HCT116 (cell line): Measurements from ENCODE around the gene HRH4.

Experiments
- CEBPB ChIP-seq: IDR thresholded peaks from 2 replicates; pipeline ENCODE4 v1.6.1; 2012; ENCODE audit warnings: low read depth
- ELF1 ChIP-seq: IDR thresholded peaks from 2 replicates; pipeline ENCODE4 v1.6.1; 2012; ENCODE audit warnings: low read depth, borderline replicate concordance
- EZH2 ChIP-seq: fragments of 200-600 bp; sonication (generic); IDR thresholded peaks from 2 replicates; pipeline ENCODE4 v1.6.1; 2017; ENCODE audit warnings: antibody characterized with exemption, mixed run types
- POLR2A ChIP-seq: IDR thresholded peaks from 2 replicates; pipeline ENCODE4 v1.7.0; 2011; ENCODE audit warnings: borderline replicate concordance; ENCODE audit not compliant: insufficient read depth, insufficient read length; ENCODE audit errors: extremely low read depth
- POLR2AphosphoS5 ChIP-seq: IDR thresholded peaks from 2 replicates; pipeline ENCODE4 v1.6.1; 2011; ENCODE audit warnings: mild to moderate bottlenecking, low read depth, low read length, moderate library complexity
- RAD21 ChIP-seq: IDR thresholded peaks from 2 replicates; pipeline ENCODE4 v1.6.1; 2012; ENCODE audit warnings: low read depth, mild to moderate bottlenecking
- SP1 ChIP-seq: IDR thresholded peaks from 2 replicates; pipeline ENCODE4 v1.6.1; 2012; ENCODE audit warnings: low read depth
- YY1 ChIP-seq: IDR thresholded peaks from 2 replicates; pipeline ENCODE4 v1.6.1; 2011; ENCODE audit warnings: low read length, low read depth, moderate library complexity, mild to moderate bottlenecking; ENCODE audit not compliant: insufficient replicate concordance; ENCODE audit errors: extremely low read depth
- TF ChIP-seq, protein P1 (sequence below), 3 experiments: fragments of 200-600 bp in 1 of 3; sonication (generic) in 1 of 3; IDR thresholded peaks in 2 of 3; conservative IDR thresholded peaks in 1 of 3; 2 replicates each; pipeline ENCODE4 v1.5.1; 2012 to 2017; ENCODE audit warnings: low read depth in 2 of 3, low read length in 2 of 3, antibody characterized with exemption in 1 of 3, borderline replicate concordance in 1 of 3, control low read depth in 1 of 3, mild to moderate bottlenecking in 1 of 3, mixed read lengths in 1 of 3, mixed run types in 1 of 3, moderate library complexity in 1 of 3; ENCODE audit not compliant: insufficient read depth in 1 of 3
- TF ChIP-seq, protein P2 (sequence below): IDR thresholded peaks from 2 replicates; pipeline ENCODE4 v1.6.1; 2012; ENCODE audit warnings: low read depth
- TF ChIP-seq, protein P3 (sequence below): IDR thresholded peaks from 2 replicates; pipeline ENCODE4 v1.6.1; 2011; ENCODE audit warnings: mild to moderate bottlenecking, low read length, moderate library complexity; ENCODE audit not compliant: insufficient replicate concordance; ENCODE audit errors: extremely low read depth
- TF ChIP-seq, protein P4 (sequence below): IDR thresholded peaks from 2 replicates; pipeline ENCODE4 v1.6.1; 2012

DNA sequence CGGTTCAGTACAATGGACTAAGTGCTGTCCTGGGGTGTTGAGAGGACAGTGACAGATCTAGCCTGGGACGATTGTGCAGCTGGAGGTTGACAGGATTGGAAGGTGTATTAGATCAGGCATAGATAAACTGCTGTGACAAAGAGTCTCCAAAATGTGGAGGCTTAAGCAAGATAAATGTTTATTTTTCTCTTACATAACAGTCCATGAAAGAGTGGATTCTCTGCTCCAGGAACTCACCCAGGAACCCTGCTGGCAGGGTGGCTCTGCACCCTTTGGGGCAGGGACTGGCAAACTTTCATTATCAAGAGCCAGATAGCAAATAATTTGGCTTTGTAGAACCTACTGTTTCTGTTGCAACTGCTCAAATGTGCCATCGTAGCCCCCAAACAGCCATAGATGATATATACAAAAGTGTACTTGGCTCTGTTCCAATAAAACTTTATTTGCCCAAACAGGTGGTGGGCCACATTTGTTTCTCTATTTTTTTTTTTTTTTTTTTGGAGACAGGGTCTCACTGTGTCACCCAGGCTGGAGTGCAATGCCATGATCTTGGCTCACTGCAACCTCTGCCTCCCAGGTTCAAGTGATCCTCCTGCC, 9.7 kb downstream of the HRH4 start:
- TF ChIP-seq POLR2AphosphoS5: no peak
- no peak for TF ChIP-seq CEBPB
- TF ChIP-seq, protein P1, sequence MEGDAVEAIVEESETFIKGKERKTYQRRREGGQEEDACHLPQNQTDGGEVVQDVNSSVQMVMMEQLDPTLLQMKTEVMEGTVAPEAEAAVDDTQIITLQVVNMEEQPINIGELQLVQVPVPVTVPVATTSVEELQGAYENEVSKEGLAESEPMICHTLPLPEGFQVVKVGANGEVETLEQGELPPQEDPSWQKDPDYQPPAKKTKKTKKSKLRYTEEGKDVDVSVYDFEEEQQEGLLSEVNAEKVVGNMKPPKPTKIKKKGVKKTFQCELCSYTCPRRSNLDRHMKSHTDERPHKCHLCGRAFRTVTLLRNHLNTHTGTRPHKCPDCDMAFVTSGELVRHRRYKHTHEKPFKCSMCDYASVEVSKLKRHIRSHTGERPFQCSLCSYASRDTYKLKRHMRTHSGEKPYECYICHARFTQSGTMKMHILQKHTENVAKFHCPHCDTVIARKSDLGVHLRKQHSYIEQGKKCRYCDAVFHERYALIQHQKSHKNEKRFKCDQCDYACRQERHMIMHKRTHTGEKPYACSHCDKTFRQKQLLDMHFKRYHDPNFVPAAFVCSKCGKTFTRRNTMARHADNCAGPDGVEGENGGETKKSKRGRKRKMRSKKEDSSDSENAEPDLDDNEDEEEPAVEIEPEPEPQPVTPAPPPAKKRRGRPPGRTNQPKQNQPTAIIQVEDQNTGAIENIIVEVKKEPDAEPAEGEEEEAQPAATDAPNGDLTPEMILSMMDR (IDR thresholded peaks at IDR 0.05 in 2 of 3, conservative IDR thresholded peaks at IDR 0.05 in 1 of 3; ENCODE audit: borderline replicate concordance in 1 of 3, insufficient read depth in 1 of 3, low read depth in 2 of 3, low read length in 2 of 3): no peak
- no peak for TF ChIP-seq SP1
- TF ChIP-seq, protein P2, sequence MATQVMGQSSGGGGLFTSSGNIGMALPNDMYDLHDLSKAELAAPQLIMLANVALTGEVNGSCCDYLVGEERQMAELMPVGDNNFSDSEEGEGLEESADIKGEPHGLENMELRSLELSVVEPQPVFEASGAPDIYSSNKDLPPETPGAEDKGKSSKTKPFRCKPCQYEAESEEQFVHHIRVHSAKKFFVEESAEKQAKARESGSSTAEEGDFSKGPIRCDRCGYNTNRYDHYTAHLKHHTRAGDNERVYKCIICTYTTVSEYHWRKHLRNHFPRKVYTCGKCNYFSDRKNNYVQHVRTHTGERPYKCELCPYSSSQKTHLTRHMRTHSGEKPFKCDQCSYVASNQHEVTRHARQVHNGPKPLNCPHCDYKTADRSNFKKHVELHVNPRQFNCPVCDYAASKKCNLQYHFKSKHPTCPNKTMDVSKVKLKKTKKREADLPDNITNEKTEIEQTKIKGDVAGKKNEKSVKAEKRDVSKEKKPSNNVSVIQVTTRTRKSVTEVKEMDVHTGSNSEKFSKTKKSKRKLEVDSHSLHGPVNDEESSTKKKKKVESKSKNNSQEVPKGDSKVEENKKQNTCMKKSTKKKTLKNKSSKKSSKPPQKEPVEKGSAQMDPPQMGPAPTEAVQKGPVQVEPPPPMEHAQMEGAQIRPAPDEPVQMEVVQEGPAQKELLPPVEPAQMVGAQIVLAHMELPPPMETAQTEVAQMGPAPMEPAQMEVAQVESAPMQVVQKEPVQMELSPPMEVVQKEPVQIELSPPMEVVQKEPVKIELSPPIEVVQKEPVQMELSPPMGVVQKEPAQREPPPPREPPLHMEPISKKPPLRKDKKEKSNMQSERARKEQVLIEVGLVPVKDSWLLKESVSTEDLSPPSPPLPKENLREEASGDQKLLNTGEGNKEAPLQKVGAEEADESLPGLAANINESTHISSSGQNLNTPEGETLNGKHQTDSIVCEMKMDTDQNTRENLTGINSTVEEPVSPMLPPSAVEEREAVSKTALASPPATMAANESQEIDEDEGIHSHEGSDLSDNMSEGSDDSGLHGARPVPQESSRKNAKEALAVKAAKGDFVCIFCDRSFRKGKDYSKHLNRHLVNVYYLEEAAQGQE: no peak
- no peak for TF ChIP-seq ELF1
- TF ChIP-seq POLR2A: no peak
- TF ChIP-seq YY1: no peak
- TF ChIP-seq, protein P3, sequence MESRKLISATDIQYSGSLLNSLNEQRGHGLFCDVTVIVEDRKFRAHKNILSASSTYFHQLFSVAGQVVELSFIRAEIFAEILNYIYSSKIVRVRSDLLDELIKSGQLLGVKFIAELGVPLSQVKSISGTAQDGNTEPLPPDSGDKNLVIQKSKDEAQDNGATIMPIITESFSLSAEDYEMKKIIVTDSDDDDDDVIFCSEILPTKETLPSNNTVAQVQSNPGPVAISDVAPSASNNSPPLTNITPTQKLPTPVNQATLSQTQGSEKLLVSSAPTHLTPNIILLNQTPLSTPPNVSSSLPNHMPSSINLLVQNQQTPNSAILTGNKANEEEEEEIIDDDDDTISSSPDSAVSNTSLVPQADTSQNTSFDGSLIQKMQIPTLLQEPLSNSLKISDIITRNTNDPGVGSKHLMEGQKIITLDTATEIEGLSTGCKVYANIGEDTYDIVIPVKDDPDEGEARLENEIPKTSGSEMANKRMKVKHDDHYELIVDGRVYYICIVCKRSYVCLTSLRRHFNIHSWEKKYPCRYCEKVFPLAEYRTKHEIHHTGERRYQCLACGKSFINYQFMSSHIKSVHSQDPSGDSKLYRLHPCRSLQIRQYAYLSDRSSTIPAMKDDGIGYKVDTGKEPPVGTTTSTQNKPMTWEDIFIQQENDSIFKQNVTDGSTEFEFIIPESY: no peak
- TF ChIP-seq, protein P4, sequence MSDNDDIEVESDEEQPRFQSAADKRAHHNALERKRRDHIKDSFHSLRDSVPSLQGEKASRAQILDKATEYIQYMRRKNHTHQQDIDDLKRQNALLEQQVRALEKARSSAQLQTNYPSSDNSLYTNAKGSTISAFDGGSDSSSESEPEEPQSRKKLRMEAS: no peak
- TF ChIP-seq RAD21: no peak
- TF ChIP-seq EZH2: no peak
